UCSD-AML1 (cell line): ENCODE data around the gene MGMT.

Experiments
- DNase-seq: peaks from one replicate; lab custom pipeline; 2025; ENCODE audit not compliant: unreplicated experiment; lab: John Stamatoyannopoulos, UW

Gene MGMT

GRCh38 chr10:129786216-129786615 lies 319.2 kb downstream of the MGMT start:
- DNase-seq: no peak

- DNase-seq: no peak
Observed at GRCh38 chr10:129787557-129787956, 320.5 kb downstream of the MGMT start.

- no peak for DNase-seq
Observed at GRCh38 chr10:129788215-129788614, 321.2 kb downstream of the MGMT start.

GRCh38 chr10:129790715-129791446 lies 323.8 kb downstream of the MGMT start:
- DNase-seq: no peak

GRCh38 chr10:129792141-129792540 lies 325.1 kb downstream of the MGMT start:
- no peak for DNase-seq

- no peak for DNase-seq
Observed at GRCh38 chr10:129792864-129793263, 325.8 kb downstream of the MGMT start.

GRCh38 chr10:129793479-129793878 lies 326.4 kb downstream of the MGMT start:
- no peak for DNase-seq

GRCh38 chr10:129793996-129794395 lies 327.0 kb downstream of the MGMT start:
- no peak for DNase-seq

- no peak for DNase-seq
Observed at GRCh38 chr10:129796710-129797420, 329.8 kb downstream of the MGMT start.

GRCh38 chr10:129799942-129800341 lies 332.9 kb downstream of the MGMT start:
- no peak for DNase-seq

GRCh38 chr10:129800796-129801340 lies 333.8 kb downstream of the MGMT start:
- no peak for DNase-seq

- no peak for DNase-seq
Observed at GRCh38 chr10:129807211-129807610, 340.2 kb downstream of the MGMT start.

- DNase-seq: no peak
Observed at GRCh38 chr10:129808092-129808983, 341.3 kb downstream of the MGMT start.

- no peak for DNase-seq
Observed at GRCh38 chr10:129809431-129809830, 342.4 kb downstream of the MGMT start.

GRCh38 chr10:129809841-129810240 lies 342.8 kb downstream of the MGMT start:
- no peak for DNase-seq

GRCh38 chr10:129811208-129811607 lies 344.2 kb downstream of the MGMT start:
- no peak for DNase-seq

GRCh38 chr10:129812398-129812797 lies 345.4 kb downstream of the MGMT start:
- no peak for DNase-seq

GRCh38 chr10:129814681-129815646 lies 347.9 kb downstream of the MGMT start:
- no peak for DNase-seq

- DNase-seq: no peak
Observed at GRCh38 chr10:129815898-129816655, 349.0 kb downstream of the MGMT start.
